Activated gamma-delta T cell treated with anti-CD3 and anti-CD28 coated beads, Interleukin-2, amount 50 U/mL, for 16 hours (primary cell): ENCODE measurements around the gene RNGTT.
"Not testable (repeated sequence)": the region's sequence is repeated elsewhere in the genome, so short reads cannot be mapped to it uniquely, and the experiment has no call there.

Source experiments
- DNase-seq: peaks from one replicate; pipeline ENCODE4 v3.0.0-alpha.2; 2020; ENCODE audit warnings: low read depth

RNGTT gene

DNA sequence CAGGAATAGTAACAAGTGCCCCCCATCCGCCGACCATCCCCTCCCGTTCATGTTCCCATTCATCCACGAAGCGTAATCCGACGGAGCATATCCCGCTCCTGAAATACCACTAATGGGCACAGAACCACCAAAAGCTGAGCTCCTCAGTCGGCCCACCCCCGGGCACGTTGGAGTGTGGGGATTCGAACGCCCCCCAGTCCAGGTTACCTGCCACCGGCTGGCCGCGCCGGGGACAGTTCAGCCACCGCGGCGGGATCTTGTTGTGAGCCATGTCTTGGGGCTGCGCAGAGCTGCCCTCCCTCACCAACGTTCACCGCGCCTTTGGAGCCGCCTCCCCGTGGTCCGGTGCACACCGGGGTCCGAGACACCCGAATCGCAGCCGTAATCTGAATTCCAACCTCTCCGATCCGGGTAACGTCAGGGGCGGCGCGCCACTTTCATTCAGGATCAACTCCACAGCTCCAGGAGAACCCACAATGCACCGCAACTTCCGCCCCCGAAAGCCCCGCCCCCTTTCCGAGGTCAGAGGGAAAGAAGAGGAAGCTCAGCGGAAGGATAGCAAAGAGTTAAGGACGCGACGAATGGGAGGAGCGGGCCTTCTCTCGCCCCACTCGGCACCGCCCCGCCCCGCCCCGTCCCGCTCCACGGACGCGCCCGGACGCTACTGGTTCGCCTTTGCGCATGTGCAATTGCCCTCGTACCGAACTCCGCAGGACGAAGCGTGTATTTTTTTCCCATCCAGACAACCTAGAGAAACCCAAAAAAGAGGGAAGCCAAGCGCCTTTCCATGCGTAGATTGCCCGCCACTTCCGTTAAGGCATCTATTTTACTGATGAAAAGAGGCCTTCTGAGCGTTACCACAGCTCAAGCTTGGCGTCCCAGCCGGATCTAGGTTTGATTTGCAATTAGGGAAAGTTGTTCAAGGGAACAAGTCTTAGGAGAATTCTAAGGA lies at the start of gene RNGTT:
Gene RNGTT (minus strand): TSS at position 480 of the 952 bp plus-strand sequence. CDS start 209 bp downstream, at position 271.
- peak; percentile 97 for DNase-seq

GRCh38 chr6:89011436-89011835 lies 48.0 kb upstream of the RNGTT start:
- DNase-seq: no peak

DNA sequence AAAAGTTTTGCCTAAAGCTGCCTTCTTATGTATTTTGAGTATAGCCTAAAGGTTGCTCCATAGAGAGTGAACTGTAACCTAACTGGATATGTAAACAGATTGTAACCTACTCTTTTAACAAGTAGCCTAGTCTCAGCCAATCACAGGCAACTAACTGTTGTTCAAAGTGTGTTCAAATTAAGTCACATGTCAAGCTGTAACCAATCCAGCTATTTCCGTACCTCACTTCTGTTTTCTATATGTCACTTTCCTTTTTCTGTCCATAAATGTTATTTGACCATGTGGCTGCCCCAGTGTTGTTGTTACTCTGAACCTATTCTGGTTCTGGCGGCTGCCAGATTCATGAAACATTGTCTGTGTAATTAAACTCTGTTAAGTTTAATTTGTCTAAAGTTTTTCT lies 47.4 kb upstream of the RNGTT start:
- DNase-seq: no peak

DNA sequence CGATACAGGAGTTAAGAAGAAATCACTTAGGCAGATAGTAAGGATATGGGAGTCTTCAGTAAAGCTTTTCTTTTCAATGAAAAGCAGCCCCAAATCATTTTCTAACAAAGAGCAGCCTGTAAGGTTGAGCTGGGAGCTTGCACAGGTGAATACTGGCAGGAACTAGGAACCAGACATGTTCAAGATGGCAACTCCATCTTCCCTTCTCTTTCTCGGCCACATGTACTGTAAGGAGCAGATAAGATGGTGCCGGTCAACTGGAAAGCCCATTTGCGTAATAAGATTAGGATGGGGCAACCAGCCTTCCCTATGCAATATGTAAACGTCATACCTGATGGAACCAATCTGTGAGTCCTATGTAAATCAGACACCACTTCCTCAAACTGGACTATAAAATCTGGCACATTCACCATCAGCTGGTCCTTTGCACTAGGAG lies 46.2 kb upstream of the RNGTT start:
- DNase-seq: no peak

DNA sequence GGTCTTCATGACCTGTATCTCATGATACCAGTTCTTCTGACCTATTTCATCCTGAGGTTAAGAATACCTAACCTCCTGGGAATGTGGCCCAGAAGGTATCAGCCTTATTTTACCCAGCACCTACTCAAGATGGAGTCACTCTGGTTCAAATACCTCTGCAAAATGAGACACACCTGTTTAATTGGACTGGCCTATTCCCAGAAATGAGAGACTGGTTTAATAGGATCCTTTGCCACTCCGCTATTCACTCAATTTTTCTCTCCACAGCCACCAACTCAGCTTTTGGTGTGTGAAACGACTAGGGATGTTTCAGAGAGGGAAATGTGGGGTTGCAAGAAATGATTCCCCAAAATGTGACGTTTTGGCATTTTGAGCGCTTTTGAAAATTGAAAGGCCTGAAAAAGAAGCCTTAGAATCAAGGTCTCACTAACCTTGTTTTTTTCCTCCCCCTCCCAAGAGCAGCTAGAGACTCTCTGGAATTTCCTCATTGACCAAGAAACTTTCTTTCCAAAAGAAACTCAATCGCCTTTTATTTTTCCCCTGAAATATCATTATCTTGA lies 45.5 kb upstream of the RNGTT start:
- no peak for DNase-seq

- no peak for DNase-seq
These were observed 44.8 kb upstream of the RNGTT start for GRCh38 chr6:89008001-89008814.

GRCh38 chr6:89007209-89008000 lies 44.0 kb upstream of the RNGTT start:
- DNase-seq: no peak

DNA sequence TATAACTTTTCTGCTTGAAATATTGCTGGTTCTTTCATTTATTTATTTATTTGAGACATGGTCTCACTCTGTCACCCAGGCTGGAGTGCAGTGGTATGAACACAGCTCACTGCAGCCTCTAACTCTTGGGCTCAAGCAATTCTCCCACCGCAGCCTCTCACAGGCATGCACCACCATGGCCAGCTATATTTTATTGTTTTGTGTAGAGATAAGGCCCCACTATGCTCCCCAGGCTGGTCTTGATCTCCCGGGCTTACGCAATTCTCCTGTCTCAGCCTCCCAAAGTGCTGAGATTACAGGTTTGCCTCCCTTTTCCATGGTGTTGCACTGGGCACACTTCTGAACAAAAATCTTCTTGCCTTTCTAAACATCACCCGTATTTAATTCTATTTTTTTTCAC lies 39.1 kb upstream of the RNGTT start:
- no peak for DNase-seq

DNA sequence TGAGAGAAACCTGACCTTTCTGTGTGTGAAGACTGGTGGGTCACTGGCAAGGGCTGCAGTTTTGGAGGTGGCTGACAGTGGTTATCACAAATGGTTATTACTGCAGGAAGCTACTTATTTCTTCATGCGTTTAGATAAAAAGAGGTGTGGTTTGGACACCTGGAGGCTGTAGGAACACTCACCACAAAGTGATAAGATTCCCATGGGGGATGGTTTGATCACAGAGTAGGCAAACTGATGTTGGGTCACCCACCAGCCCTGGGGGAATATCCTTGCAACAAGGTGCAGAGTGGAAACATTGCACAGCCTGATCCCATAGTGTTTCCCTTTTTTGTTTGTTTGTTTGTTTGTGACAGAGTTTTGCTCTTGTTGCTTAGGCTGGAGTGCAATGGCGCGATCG lies 33.9 kb upstream of the RNGTT start:
- DNase-seq: no peak

GRCh38 chr6:88992741-88993552 lies 29.5 kb upstream of the RNGTT start:
- DNase-seq: no peak

- no peak for DNase-seq
These were observed 25.8 kb upstream of the RNGTT start for GRCh38 chr6:88989215-88989614.

- no peak for DNase-seq
These were observed 24.5 kb upstream of the RNGTT start for GRCh38 chr6:88987922-88988321.

- DNase-seq: no peak
These were observed 22.5 kb upstream of the RNGTT start for GRCh38 chr6:88985901-88986300.

GRCh38 chr6:88984606-88985005 lies 21.2 kb upstream of the RNGTT start:
- no peak for DNase-seq

DNA sequence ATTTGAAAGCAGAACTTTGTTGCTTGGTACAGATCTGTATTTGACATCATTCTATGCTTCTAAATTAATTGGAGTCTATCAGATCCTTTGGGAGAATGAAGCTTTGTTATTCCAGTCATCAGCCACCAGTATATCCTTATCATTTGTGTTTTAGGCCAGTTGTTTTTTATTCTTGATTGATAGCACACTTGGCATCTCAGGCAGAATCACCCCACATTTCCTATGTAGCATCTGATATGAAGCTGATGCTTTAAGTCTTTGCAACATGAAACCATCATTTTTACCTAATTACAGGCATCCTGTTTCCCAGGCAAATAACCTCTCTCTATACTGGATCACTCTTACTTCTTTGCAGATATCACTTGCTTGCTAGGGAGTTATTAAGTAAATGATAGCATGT lies 20.7 kb upstream of the RNGTT start:
- no peak for DNase-seq

- no peak for DNase-seq
These were observed 20.1 kb upstream of the RNGTT start for GRCh38 chr6:88983532-88983931.

GRCh38 chr6:88983129-88983528 lies 19.7 kb upstream of the RNGTT start:
- DNase-seq: not testable (repeated sequence)

DNA sequence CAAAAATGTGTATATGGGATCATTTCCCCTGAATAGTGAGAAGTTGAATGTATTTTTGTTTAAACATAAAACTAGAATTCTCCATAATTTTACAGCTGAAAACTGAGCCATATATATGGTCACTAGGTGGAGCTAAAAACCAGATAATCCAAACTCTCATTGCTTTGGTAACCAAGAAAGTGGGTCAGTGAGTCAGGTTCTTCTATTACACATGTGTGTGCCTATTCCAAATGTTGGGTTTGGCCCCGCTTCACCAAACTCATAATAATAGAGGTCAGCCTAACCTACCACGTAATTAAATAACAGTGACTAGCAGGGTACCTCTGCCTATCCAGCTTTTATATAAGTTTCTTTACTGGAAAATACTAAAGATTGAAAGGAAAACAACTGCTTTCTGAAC lies 19.3 kb upstream of the RNGTT start:
- no peak for DNase-seq

DNA sequence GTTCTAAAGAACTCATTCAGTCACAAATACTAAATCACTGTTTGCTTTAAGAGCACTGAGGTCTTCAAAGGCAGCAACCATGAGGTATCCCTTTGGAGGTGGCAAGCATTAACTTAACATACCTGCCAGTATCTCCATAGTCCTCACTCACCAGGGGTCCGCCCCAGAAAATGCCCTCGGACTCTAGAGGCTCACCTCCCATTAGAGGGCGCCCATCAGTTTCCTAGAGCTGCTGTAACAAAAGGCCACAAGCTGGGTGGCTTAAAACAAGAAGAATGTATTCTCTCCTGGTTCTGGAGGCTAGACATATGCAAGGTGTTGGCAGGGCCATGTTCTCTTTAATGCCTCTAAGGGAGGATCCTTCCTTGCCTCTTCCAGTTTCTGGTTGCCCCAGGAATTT lies 12.0 kb upstream of the RNGTT start:
- no peak for DNase-seq

- no peak for DNase-seq
These were observed 9.3 kb upstream of the RNGTT start for GRCh38 chr6:88972504-88973423.
